ENCODE measurements around the gene CEACAM18.

DNA sequence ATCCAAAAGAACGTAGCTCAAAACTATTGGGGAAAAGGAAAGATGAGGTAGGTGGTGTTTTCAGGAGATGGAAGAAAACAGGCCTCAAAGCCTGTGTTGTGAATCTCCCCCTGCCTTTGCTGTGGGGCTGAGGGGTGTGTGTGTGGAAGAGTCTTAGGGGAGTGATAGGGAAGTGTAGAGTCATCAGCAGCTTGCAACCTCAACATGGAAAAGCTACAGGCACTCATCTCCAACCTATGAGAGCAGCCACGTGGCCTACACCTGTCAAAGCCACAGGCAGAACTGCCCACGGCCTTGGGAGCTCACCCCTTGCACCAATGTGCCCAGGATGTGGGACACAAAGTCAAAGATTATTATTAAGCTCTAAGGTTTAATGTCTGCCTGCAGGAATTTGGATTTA lies 27.6 kb downstream of the CEACAM18 start:
- TF ChIP-seq YY1 (IDR thresholded peaks at IDR 0.05; ENCODE audit: insufficient read depth, insufficient read length) = no peak
- TF ChIP-seq ZNF274 (IDR thresholded peaks at IDR 0.05; ENCODE audit: low read depth, low read length) = no peak
